Measurements from ENCODE around the gene PKDCC.

Gene PKDCC, protein sequence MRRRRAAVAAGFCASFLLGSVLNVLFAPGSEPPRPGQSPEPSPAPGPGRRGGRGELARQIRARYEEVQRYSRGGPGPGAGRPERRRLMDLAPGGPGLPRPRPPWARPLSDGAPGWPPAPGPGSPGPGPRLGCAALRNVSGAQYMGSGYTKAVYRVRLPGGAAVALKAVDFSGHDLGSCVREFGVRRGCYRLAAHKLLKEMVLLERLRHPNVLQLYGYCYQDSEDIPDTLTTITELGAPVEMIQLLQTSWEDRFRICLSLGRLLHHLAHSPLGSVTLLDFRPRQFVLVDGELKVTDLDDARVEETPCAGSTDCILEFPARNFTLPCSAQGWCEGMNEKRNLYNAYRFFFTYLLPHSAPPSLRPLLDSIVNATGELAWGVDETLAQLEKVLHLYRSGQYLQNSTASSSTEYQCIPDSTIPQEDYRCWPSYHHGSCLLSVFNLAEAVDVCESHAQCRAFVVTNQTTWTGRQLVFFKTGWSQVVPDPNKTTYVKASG

DNA sequence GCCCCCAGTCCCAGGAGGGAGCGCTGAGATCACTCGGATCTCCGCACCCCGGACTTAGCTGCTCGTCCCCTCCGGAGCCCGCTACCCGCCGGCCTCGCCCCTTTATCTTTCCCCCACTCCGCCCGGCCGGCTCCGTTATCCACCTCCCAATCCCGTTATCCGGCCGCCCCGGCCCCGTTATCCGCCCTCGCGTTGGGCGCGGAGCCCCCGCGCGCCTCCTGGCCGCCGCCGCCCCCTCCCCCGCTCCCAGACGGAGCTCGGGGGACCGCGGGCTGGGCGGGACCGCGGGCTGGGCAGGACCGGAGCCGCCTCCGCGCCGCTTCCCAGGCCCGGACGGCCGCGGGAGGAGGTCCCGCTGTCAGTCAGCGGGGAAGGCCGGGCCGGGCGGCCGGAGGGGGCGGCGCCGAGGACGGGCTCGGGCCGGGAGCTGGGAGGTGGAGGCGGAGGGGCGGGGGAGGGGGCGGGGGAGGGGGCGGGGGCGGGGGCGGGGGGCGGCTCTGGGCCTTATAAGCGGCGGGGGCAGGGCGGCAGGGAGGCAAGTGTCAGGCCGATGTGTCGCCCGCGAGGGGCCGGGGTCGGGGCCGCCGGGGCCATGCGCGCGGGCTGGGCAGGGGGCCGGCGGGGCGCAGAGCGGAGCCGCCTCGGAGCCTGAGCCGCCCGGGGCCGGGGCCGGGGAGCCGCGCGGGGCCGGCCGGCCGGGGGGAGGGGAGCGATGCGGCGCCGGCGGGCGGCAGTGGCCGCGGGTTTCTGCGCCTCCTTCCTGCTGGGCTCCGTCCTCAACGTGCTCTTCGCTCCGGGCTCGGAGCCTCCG is at the start of gene PKDCC:
Gene PKDCC (plus strand): TSS at position 534 of the 811 bp plus-strand sequence. CDS start 179 bp downstream, at position 713.
- H3K27ac Mint-ChIP-seq: no peak within 1 kb of the TSS
- peaks cover 68% of the 10 kb centered on the region for H3K27me3 Mint-ChIP-seq (ENCODE audit: low read depth)
- H3K4me3 Mint-ChIP-seq: peak within 1 kb of the TSS; percentile 61
- H3K36me3 Mint-ChIP-seq (ENCODE audit: low read depth): no peaks in the 10 kb centered on the region
- H3K4me1 Mint-ChIP-seq (ENCODE audit: low read depth): peaks cover 3% of the 10 kb centered on the region
- H3K9me3 Mint-ChIP-seq: no peaks in the 10 kb centered on the region
- DNase-seq (ENCODE audit: low spot score): peak; percentile 27

DNA sequence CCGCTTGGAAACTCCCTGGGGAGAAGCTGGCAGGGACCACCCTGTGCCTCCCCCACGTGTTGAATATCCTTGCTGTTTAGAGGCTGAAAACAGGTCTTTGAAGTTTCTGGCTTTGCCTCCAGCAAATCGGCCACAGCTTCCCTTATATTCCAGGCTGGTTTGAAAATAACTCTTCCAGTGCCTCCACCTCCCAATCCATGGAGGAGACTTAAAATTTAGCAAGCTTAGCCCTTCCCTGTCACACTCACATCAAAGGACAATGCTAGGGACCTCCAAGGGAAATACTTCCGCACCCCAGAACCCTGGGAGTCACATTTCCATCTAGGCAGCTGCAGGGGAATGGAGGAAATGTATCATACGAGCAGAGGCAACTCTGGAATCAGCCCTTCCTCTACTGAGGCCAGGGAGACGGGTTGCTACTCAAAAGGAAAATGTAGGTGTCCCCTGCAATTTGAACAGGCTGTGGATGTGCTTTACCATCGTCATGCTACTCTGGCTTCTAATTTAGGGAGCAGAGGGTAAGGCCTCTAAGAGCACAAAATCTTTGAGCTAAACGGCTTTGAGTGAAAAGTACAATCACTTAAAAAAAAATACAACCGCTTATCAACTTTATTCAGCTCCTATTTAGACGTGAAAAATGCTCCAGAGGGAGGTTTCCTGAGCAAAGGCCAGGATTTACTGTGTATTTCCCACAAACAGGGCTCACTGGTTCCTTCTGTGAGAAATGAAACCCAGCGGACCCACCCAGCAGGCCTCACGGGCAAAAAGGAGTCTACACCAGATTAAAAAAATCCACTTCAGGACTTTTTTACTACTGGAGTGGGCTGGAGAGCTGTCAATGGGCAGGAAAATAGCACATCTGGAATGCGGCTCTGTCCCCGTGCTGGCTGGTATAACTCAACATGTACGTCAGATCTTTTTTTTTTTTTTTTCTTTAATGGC is 49.4 kb upstream of the PKDCC start:
- no peaks in the 10 kb centered on the region for H3K9me3 Mint-ChIP-seq
- H3K27ac Mint-ChIP-seq: no peak overlapping the region
- no peaks in the 10 kb centered on the region for H3K4me1 Mint-ChIP-seq (ENCODE audit: low read depth)
- peaks cover 2% of the 10 kb centered on the region for H3K27me3 Mint-ChIP-seq (ENCODE audit: low read depth)
- no peak for DNase-seq (ENCODE audit: low spot score)
- no peaks in the 10 kb centered on the region for H3K36me3 Mint-ChIP-seq (ENCODE audit: low read depth)
- no peak overlapping the region for H3K4me3 Mint-ChIP-seq

DNA sequence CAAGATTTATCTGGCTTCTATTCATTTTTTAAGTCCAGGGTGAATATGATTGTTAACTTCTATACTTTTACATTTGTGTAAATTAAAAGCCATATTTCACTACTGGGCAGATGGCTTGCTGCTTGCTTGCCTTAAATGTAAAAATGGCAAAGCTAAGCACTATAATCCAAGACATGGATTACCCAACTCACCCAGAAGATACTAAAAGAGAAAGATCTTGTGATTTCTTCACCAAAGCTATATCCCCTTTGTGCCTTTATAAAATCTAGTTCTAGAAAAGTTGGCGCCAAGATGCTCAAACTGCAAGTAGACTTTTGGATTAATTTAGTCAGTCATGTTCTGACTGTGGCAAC is 48.7 kb upstream of the PKDCC start:
- Mint-ChIP-seq H3K36me3 (ENCODE audit: low read depth) (no peaks in the 10 kb centered on the region), H3K27ac (no peak overlapping the region), H3K9me3 (peaks cover 3% of the 10 kb centered on the region), H3K27me3 (ENCODE audit: low read depth) (peaks cover 2% of the 10 kb centered on the region), H3K4me3 (no peak overlapping the region), H3K4me1 (ENCODE audit: low read depth) (no peaks in the 10 kb centered on the region)
- no peak for DNase-seq (ENCODE audit: low spot score)

DNA sequence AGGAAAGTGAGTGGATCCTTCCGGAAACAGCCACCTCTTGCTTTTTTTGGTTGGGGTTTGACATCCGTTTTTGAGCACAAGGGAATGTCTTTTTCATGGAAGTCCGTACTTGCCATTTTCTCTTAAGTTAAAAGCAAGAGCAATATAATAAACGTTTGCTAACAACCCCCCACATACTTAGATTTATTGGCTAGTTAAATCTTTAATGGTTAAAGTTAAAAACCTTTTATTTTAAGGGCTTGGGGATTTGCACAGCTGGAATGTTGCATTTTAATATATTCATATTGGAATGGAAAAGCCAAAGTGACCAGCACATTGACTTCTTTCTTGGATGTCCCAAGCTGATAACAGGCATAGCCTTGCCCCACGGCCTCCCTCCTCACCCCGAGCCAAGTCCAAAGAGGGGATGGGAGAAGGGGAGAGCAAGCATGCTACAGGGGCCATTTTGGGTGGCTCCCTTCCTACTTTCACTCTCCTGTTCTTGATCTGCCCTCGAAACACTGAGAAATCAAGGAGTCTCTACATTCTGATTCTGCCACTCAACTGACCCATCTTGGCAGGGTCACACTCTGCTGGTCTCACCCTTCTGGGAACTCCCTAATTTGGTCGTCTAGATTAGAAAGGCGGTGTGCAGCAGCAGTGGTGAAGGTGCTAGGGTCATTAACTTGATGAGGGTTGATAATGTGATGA is 48.1 kb upstream of the PKDCC start:
- Mint-ChIP-seq H3K36me3 (ENCODE audit: low read depth) (no peaks in the 10 kb centered on the region), H3K4me1 (ENCODE audit: low read depth) (no peaks in the 10 kb centered on the region), H3K27ac (no peak overlapping the region), H3K4me3 (no peak overlapping the region), H3K27me3 (ENCODE audit: low read depth) (peaks cover 2% of the 10 kb centered on the region), H3K9me3 (peaks cover 8% of the 10 kb centered on the region)
- no peak for DNase-seq (ENCODE audit: low spot score)

DNA sequence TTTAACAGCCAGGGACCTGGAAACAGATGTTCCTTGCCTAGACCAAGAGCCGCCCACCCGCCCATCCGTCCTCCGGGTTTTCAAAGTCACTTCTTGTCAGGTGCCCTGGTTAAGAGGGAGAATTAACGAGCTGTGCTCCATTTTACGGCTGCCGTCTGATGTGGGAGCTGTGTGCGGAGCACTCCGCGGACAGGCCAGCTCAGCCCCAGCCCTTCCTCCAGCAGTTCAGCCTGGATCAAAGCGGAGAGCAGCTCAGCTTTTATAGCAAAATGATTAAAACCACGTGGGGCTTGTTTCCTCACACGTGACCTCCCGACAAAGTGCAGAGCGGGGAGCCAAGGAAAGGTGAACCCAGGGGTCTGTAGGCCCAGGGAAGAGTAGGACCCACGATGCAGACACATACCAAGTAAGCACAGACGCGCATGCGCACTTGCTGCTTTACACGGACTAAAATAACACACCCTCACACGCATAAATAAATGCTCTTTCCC is 46.1 kb upstream of the PKDCC start:
- Mint-ChIP-seq H3K27ac (no peak overlapping the region), H3K27me3 (ENCODE audit: low read depth) (peaks cover 13% of the 10 kb centered on the region), H3K9me3 (peaks cover 16% of the 10 kb centered on the region), H3K4me1 (ENCODE audit: low read depth) (no peaks in the 10 kb centered on the region), H3K4me3 (no peak overlapping the region), H3K36me3 (ENCODE audit: low read depth) (no peaks in the 10 kb centered on the region)
- DNase-seq (ENCODE audit: low spot score): no peak

DNA sequence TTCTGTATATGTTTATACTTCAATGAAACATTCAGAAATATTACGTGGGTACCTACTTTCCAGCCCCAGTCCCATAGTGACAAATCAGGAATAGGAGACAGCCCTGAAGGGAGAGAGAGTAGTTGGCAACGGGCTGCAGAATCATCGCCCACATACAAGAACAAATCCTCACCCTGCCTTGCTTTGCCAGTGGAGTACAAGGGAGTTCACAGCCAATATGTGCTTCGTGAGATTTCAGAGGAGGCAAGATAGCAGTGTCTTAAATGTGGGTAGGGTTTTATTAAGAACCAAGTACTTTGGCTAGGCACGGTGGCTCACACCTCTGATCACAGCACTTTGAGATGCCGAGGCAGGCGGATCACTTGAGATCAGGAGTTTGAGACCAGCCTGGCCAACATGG is 40.3 kb upstream of the PKDCC start:
- DNase-seq (ENCODE audit: low spot score): no peak
- Mint-ChIP-seq H3K27ac (no peak overlapping the region), H3K4me1 (ENCODE audit: low read depth) (peaks cover 4% of the 10 kb centered on the region), H3K4me3 (no peak overlapping the region), H3K36me3 (ENCODE audit: low read depth) (no peaks in the 10 kb centered on the region), H3K27me3 (ENCODE audit: low read depth) (peaks cover 13% of the 10 kb centered on the region), H3K9me3 (peaks cover 16% of the 10 kb centered on the region)

DNA sequence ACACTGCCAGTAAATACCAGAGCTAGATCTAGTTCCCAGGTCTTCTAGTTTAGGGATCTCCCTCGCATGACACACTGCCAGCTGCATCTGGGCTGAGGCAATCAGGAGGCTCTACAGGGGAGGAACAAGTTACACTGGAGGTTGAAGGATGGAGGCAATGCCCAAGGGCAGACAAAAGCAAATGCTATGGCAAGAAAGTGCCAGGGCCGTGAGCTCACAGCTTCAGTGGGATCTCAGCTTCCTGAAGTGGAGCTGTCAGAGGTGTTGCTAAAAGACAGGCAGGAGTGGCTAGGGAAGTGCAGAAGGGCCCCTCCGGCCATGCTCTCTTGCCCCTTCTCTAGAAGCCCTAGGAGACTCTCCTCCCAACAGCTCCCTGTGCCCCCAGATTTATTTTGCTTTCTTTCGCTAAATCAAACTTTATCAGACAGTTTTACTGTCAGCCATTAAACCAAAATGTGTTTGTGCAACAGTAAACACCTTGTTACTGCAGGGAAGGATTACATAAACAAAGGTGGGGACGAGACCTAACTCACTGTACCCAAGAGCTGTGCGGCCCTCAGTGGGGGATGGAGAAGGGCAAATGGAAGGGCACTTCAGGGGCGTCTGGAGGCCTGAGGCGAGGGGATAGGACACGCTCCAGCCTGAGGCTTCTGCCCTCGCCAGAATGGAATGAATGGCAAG is 39.4 kb upstream of the PKDCC start:
- Mint-ChIP-seq H3K4me3 (no peak overlapping the region), H3K27me3 (ENCODE audit: low read depth) (peaks cover 13% of the 10 kb centered on the region), H3K4me1 (ENCODE audit: low read depth) (peaks cover 4% of the 10 kb centered on the region), H3K36me3 (ENCODE audit: low read depth) (no peaks in the 10 kb centered on the region), H3K27ac (no peak overlapping the region), H3K9me3 (peaks cover 16% of the 10 kb centered on the region)
- no peak for DNase-seq (ENCODE audit: low spot score)

DNA sequence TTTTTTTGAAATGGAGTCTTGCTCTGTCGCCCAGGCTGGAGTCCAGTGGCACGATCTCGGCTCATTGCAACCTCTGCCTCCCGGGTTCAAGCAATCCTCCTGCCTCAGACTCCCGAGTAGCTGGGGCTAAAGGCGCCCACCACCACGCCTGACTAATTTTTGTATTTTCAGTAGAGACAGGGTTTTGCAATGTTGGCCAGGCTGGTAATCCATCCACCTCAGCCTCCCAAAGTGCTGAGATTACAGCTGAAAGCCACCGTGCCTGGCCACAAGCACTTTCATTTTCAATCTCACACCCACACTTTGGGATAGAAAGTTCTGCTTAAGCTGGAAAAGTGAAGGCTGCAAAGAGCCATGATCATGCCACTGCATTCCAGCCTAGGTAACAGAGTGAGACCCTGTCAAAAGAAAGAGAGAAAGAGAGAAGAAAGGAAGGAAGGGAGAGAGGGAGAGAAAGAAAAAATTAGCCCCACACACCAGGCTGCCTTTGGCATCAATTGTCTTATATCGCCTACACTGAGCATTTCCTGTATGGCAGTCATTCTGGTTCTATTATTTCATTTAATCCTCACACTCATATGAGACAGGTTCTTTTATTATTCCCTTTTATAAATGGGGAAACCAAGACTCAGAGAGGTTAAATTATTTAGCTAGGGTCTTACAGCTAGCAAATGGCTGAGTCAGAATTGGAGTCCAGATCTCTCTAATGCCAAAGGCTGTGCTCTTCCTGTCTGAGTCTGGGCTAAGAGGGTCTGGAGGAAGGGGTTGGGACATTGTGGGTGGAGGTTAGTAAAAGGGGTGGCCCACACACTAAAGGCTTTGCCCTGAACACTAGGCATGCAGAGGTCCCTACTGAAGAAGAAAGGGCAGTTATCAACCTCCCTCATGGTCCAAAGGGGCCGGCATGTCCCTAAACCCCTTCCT is 37.9 kb upstream of the PKDCC start:
- Mint-ChIP-seq H3K4me3 (no peak overlapping the region), H3K27me3 (ENCODE audit: low read depth) (peaks cover 13% of the 10 kb centered on the region), H3K27ac (no peak overlapping the region), H3K4me1 (ENCODE audit: low read depth) (peaks cover 4% of the 10 kb centered on the region), H3K9me3 (peaks cover 6% of the 10 kb centered on the region), H3K36me3 (ENCODE audit: low read depth) (no peaks in the 10 kb centered on the region)
- no peak for DNase-seq (ENCODE audit: low spot score)

DNA sequence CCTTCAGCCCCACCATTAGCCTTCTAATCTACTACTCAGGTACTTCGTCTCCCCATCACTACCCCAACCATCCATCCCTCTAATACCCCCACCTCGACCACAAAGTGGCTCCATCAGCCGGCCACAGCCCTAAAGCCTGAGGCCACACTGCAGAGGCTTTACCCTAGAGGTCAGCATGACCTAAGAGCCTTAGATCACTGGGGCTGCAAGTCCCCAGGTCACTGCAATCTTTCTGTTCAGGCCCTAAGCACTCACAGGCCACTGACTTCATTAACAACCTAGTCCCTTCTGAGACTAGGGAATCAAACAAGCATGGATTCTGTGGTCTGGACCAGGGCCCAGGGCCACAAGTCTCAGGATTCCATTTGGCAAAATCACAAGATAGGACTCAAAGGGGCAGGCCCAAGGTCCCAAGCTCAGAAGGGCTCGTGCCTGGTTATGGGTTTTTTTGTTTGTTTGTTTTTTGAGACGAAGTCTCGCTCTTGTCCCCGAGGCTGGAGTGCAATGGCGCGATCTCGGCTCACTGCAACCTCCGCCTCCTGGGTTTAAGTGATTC is 37.0 kb upstream of the PKDCC start:
- H3K4me1 Mint-ChIP-seq (ENCODE audit: low read depth): peaks cover 4% of the 10 kb centered on the region
- H3K27ac Mint-ChIP-seq: no peak overlapping the region
- no peaks in the 10 kb centered on the region for H3K36me3 Mint-ChIP-seq (ENCODE audit: low read depth)
- no peaks in the 10 kb centered on the region for H3K9me3 Mint-ChIP-seq
- peaks cover 9% of the 10 kb centered on the region for H3K27me3 Mint-ChIP-seq (ENCODE audit: low read depth)
- H3K4me3 Mint-ChIP-seq: no peak overlapping the region
- no peak for DNase-seq (ENCODE audit: low spot score)

DNA sequence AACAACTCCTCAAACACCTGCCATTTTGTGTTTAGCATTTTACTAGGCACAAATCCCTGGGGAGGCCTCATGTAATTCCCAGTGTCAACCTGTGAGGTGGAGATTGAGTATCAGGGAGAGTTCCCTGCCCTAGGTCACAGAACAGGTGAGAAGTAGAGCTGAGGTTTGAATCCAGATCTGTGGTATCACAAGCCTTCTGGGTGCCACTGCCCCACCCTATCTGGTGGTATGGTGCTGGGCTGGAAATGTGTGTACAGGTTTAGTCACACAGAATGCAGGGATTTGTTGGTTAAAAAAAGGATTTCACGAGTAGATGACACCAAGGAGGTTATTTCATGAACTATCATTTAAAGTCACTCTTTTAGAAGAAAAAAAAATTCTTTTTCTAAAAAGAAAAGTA is 35.7 kb upstream of the PKDCC start:
- no peak for DNase-seq (ENCODE audit: low spot score)
- H3K4me1 Mint-ChIP-seq (ENCODE audit: low read depth): peaks cover 4% of the 10 kb centered on the region
- H3K9me3 Mint-ChIP-seq: no peaks in the 10 kb centered on the region
- H3K27ac Mint-ChIP-seq: no peak overlapping the region
- H3K27me3 Mint-ChIP-seq (ENCODE audit: low read depth): peaks cover 2% of the 10 kb centered on the region
- no peaks in the 10 kb centered on the region for H3K36me3 Mint-ChIP-seq (ENCODE audit: low read depth)
- no peak overlapping the region for H3K4me3 Mint-ChIP-seq

DNA sequence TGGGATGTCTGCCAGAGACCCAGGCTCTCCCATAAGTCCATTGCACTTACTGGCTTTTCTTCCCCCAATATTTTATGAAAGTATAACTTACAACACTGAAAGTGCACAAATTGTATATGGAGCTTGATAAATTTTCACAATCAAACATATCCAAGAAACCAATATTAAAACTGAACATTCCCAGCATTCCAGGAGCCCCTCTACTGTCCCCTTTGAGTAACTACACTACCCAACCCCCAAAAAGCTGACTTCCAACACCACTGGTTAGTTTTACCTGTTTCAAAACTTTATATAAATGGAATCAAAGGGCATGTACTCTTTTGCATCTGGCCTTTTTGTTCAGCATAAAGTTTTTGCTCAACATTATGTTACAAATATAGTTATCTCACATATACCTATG is 35.2 kb upstream of the PKDCC start:
- H3K27me3 Mint-ChIP-seq (ENCODE audit: low read depth): peaks cover 2% of the 10 kb centered on the region
- H3K4me1 Mint-ChIP-seq (ENCODE audit: low read depth): peaks cover 4% of the 10 kb centered on the region
- no peak overlapping the region for H3K4me3 Mint-ChIP-seq
- H3K27ac Mint-ChIP-seq: no peak overlapping the region
- no peak for DNase-seq (ENCODE audit: low spot score)
- H3K9me3 Mint-ChIP-seq: no peaks in the 10 kb centered on the region
- H3K36me3 Mint-ChIP-seq (ENCODE audit: low read depth): no peaks in the 10 kb centered on the region

DNA sequence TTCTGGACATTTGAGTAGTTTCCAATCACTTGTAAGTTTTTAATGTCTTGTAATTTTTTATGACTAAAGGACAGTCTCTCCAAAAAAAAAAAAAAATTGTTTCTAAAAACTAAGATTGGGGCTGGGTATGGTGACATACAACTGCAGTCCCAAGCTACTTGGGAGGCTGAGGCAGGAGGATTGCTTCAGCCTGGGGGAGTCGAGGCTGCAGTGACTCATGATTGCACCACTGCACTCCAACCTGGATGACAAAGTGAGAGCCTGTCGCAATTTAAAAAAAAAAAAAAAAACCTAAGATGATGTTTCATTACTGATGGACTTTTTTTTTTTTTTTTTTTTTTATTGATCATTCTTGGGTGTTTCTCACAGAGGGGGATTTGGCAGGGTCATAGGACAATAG is 34.4 kb upstream of the PKDCC start:
- peaks cover 4% of the 10 kb centered on the region for H3K4me1 Mint-ChIP-seq (ENCODE audit: low read depth)
- H3K9me3 Mint-ChIP-seq: no peaks in the 10 kb centered on the region
- no peak overlapping the region for H3K4me3 Mint-ChIP-seq
- no peak overlapping the region for H3K27ac Mint-ChIP-seq
- no peaks in the 10 kb centered on the region for H3K36me3 Mint-ChIP-seq (ENCODE audit: low read depth)
- peaks cover 2% of the 10 kb centered on the region for H3K27me3 Mint-ChIP-seq (ENCODE audit: low read depth)
- DNase-seq (ENCODE audit: low spot score): no peak
